Measurements from ENCODE around the gene RPS6KA5.
"Not testable (repeated sequence)": the region's sequence is repeated elsewhere in the genome, so short reads cannot be mapped to it uniquely, and the experiment has no call there.

The RPS6KA5 gene

GRCh38 chr14:90980636-90981035 lies 79.8 kb downstream of the RPS6KA5 start:
- not testable (repeated sequence) for DNase-seq

GRCh38 chr14:90979515-90979914 lies 80.9 kb downstream of the RPS6KA5 start:
- no peak for DNase-seq

- DNase-seq = no peak
Measured at GRCh38 chr14:90976101-90976500, 84.3 kb downstream of the RPS6KA5 start.

- no peak for DNase-seq
Measured at GRCh38 chr14:90971687-90972086, 88.8 kb downstream of the RPS6KA5 start.

- no peak for DNase-seq
Measured at GRCh38 chr14:90970167-90970600, 90.3 kb downstream of the RPS6KA5 start.

- DNase-seq = no peak
Measured at GRCh38 chr14:90969531-90970166, 90.8 kb downstream of the RPS6KA5 start.

- DNase-seq = no peak
Measured at GRCh38 chr14:90968025-90968424, 92.4 kb downstream of the RPS6KA5 start.

- no peak for DNase-seq
Measured at GRCh38 chr14:90966493-90966892, 93.9 kb downstream of the RPS6KA5 start.

GRCh38 chr14:90965765-90966164 lies 94.7 kb downstream of the RPS6KA5 start:
- no peak for DNase-seq

GRCh38 chr14:90963343-90963742 lies 97.1 kb downstream of the RPS6KA5 start:
- DNase-seq = no peak

- no peak for DNase-seq
Measured at GRCh38 chr14:90962505-90963109, 97.8 kb downstream of the RPS6KA5 start.

GRCh38 chr14:90960818-90961217 lies 99.6 kb downstream of the RPS6KA5 start:
- no peak for DNase-seq

- no peak for DNase-seq
Measured at GRCh38 chr14:90959344-90959743, 101.1 kb downstream of the RPS6KA5 start.

GRCh38 chr14:90956273-90956672 lies 104.2 kb downstream of the RPS6KA5 start:
- no peak for DNase-seq

GRCh38 chr14:90953643-90954042 lies 106.8 kb downstream of the RPS6KA5 start:
- DNase-seq = not testable (repeated sequence)

GRCh38 chr14:90943367-90943766 lies 117.1 kb downstream of the RPS6KA5 start:
- DNase-seq = no peak

- DNase-seq = no peak
Measured at GRCh38 chr14:90942511-90942910, 117.9 kb downstream of the RPS6KA5 start.

GRCh38 chr14:90941706-90942105 lies 118.7 kb downstream of the RPS6KA5 start:
- no peak for DNase-seq

GRCh38 chr14:90940318-90940962 lies 120.0 kb downstream of the RPS6KA5 start:
- no peak for DNase-seq

GRCh38 chr14:90939252-90939795 lies 121.1 kb downstream of the RPS6KA5 start:
- not testable (repeated sequence) for DNase-seq

GRCh38 chr14:90938615-90939014 lies 121.8 kb downstream of the RPS6KA5 start:
- DNase-seq = no peak

- no peak for DNase-seq
Measured at GRCh38 chr14:90936757-90937440, 123.5 kb downstream of the RPS6KA5 start.

- no peak for DNase-seq
Measured at GRCh38 chr14:90924621-90925340, 135.7 kb downstream of the RPS6KA5 start.
